Spleen (tissue), 7 donors: ENCODE measurements around the gene RAD1.

Source experiments
- CTCF ChIP-seq, 11 experiments: fragments of 200-600 bp in 7 of 11; fragments of 450-650 bp in 4 of 11; sonication (generic) in 4 of 11; IDR thresholded peaks in 8 of 11; conservative IDR thresholded peaks in 3 of 11; 1 replicate in 7 of 11; 2 replicates in 4 of 11; pipeline versions ENCODE4 v1.4.0 to v1.8.0; 2016 to 2021; ENCODE audit warnings: antibody characterized with exemption in 11 of 11, inconsistent platforms in 4 of 11, mild to moderate bottlenecking in 1 of 11
- POLR2A ChIP-seq, 3 donors: fragments of 450-650 bp; IDR thresholded peaks; one replicate each; pipeline ENCODE4 v1.5.1; 2017; ENCODE audit warnings: antibody characterized with exemption in 3 of 3, mild to moderate bottlenecking in 1 of 3
- donor health status: DM: no; HTN: no; CAD: no; lungs with moderate emphysema.
- donor health status: DM: no; HTN: no; CAD: no.
- donor health status: DM: no; HTN: no; CAD: no.

GRCh38 chr5:34866989-34867471 lies 48.3 kb downstream of the RAD1 start:
- TF ChIP-seq CTCF (IDR thresholded peaks at IDR 0.05 in 8 of 11, conservative IDR thresholded peaks at IDR 0.05 in 3 of 11): no peak
- no peak for TF ChIP-seq POLR2A (IDR thresholded peaks at IDR 0.05)
